ENCODE data around the gene ROPN1L. TPM values are rescaled to one million over a fixed set of nuclear protein-coding genes. Genes with fewer than 3 reads are reported as not detected.

Gene ROPN1L
- total and polyA plus RNA-seq, 10 of the 15 experiments (the other 5 are each of a cell fraction or from before 2014, with no cell fraction given) = 0.07 to 0.38 (median 0.22) TPM; not detected in 6

DNA sequence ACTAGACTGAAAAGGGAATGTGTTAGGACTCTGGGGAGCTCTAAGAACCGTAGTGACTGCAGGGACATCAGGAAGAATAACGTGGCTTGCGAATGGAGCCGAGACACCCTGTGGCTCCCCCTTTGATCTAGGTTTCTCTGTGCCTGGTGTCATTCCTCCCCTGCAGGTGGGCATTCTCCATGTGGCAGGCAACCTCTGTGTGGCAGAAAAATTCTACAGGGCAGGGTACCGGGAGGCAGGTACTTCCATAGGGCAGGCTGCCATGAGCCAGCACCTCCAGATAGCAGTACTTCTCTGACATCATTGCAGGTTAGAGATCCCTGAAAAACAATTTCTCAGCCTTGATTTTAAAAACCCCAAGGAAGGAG, 43.1 kb downstream of the ROPN1L start:
- TF ChIP-seq, protein P1, sequence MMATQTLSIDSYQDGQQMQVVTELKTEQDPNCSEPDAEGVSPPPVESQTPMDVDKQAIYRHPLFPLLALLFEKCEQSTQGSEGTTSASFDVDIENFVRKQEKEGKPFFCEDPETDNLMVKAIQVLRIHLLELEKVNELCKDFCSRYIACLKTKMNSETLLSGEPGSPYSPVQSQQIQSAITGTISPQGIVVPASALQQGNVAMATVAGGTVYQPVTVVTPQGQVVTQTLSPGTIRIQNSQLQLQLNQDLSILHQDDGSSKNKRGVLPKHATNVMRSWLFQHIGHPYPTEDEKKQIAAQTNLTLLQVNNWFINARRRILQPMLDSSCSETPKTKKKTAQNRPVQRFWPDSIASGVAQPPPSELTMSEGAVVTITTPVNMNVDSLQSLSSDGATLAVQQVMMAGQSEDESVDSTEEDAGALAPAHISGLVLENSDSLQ (IDR thresholded peaks at IDR 0.05) = no peak
- no peak overlapping the region for H3K27ac ChIP-seq (ENCODE audit: control insufficient read depth, insufficient read depth)
- ATAC-seq (no peak), FAIRE-seq (no peak), DNase-seq (ENCODE audit: low read depth, low spot score) (no peak)
- H3K27me3 ChIP-seq (replicated peaks in 1 of 2; ENCODE audit: control insufficient read depth in 2 of 2, insufficient read depth in 2 of 2, low read length in 1 of 2) = no peaks in the 10 kb centered on the region
- ChIA-PET RAD21 (ENCODE audit: unreplicated experiment) (no interaction called here), POLR2A (no interaction called here), SMC1A (ENCODE audit: uncharacterized antibody, unreplicated experiment) (no interaction called here), CTCF (no interaction called here)
- no peaks in the 10 kb centered on the region for H3K79me2 ChIP-seq (ENCODE audit: control insufficient read depth, insufficient read depth, low read length)
- WGBS (ENCODE audit: insufficient coverage, insufficient replicate concordance, low lambda C conversion rate, missing lambda C conversion rate) = 50% methylated on average over 5 of the region's 5 CpGs
- H2AFZ ChIP-seq (ENCODE audit: control insufficient read depth, low read depth, low read length) = no peak overlapping the region
- no TSS peak for BruUV-seq (replicated peaks)
- peaks cover 6% of the 10 kb centered on the region for H3K4me1 ChIP-seq (ENCODE audit: control insufficient read depth, insufficient read depth, low read length)
- in situ Hi-C loops (cut with MboI) (no loop called here), intact Hi-C loops (cut with micrococcal nuclease; ENCODE audit: unreplicated experiment) (no loop called here)
- H3K9me3 ChIP-seq (replicated peaks; ENCODE audit: control insufficient read depth, insufficient read depth, low read length) = no peaks in the 10 kb centered on the region
- H3K4me2 ChIP-seq (ENCODE audit: control insufficient read depth, insufficient read depth) = no peak overlapping the region
- no peak overlapping the region for H3K9ac ChIP-seq (ENCODE audit: control insufficient read depth, insufficient read depth, low read length)
- H3K4me3 ChIP-seq = no peak overlapping the region
- H4K20me1 ChIP-seq (ENCODE audit: control insufficient read depth, insufficient read depth) = no peaks in the 10 kb centered on the region
- no peaks in the 10 kb centered on the region for H3K36me3 ChIP-seq (ENCODE audit: control insufficient read depth in 2 of 2, insufficient read depth in 2 of 2, low read length in 1 of 2)

DNA sequence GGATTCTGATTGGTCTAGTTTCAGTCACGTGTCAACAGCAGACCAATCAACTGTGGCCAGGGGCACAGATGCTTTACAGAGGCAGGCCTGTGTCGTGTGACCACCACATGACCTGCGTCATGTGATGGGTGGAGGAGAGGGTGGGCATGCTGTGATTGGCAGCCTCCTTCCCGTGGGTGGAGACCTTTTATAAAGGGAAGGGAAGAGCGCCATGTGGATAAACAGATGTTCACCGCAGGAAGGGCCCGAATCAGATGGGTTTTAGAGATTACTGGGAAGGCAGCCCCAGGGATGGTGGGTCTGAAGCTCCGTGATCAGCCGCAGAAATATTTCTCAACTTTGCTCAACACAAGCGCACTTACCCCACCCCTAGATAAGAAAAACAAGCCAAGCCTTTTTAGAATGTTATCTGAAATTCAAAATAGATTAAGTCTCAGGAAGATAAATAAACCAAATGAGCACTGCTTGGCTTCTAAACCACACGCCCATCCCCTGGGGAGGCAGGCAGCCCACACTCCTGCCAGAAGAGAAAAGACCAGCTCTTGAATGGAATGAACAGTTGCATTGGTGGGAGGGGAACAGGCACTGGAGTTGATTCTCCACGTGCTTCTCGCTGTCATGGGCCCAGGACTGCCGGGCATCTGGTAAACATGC, 43.6 kb downstream of the ROPN1L start:
- CTCF ChIA-PET = no interaction called here
- H3K36me3 ChIP-seq (ENCODE audit: control insufficient read depth in 2 of 2, insufficient read depth in 2 of 2, low read length in 1 of 2) = no peaks in the 10 kb centered on the region
- no peak overlapping the region for H3K4me3 ChIP-seq
- SMC1A ChIA-PET (ENCODE audit: uncharacterized antibody, unreplicated experiment) = interaction anchor here (0.6 to 0.7 kb wide), 2 partner anchors 10 to 16 kb away, joined by 3 read pairs; no protein-coding TSS in a partner anchor
- in situ Hi-C loops (cut with MboI) = no loop called here
- no TSS peak for BruUV-seq (replicated peaks)
- TF ChIP-seq, protein P2, sequence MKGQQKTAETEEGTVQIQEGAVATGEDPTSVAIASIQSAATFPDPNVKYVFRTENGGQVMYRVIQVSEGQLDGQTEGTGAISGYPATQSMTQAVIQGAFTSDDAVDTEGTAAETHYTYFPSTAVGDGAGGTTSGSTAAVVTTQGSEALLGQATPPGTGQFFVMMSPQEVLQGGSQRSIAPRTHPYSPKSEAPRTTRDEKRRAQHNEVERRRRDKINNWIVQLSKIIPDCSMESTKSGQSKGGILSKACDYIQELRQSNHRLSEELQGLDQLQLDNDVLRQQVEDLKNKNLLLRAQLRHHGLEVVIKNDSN (IDR thresholded peaks at IDR 0.05; ENCODE audit: borderline replicate concordance, extremely low read length, insufficient read depth, low read depth, low read length) = peak; percentile 65
- TF ChIP-seq RAD51 (IDR thresholded peaks at IDR 0.05) = peak; percentile 38; the same call in 1 of the 2 replicates
- TF ChIP-seq, protein P3, sequence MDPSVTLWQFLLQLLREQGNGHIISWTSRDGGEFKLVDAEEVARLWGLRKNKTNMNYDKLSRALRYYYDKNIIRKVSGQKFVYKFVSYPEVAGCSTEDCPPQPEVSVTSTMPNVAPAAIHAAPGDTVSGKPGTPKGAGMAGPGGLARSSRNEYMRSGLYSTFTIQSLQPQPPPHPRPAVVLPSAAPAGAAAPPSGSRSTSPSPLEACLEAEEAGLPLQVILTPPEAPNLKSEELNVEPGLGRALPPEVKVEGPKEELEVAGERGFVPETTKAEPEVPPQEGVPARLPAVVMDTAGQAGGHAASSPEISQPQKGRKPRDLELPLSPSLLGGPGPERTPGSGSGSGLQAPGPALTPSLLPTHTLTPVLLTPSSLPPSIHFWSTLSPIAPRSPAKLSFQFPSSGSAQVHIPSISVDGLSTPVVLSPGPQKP (IDR thresholded peaks at IDR 0.05; ENCODE audit: low read depth, low read length) = no peak
- TF ChIP-seq, protein P4, sequence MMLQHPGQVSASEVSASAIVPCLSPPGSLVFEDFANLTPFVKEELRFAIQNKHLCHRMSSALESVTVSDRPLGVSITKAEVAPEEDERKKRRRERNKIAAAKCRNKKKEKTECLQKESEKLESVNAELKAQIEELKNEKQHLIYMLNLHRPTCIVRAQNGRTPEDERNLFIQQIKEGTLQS (IDR thresholded peaks at IDR 0.05; ENCODE audit: borderline replicate concordance, extremely low read depth, low read depth, low read length) = peak; percentile 51; the same call in 1 of the 2 replicates
- H4K20me1 ChIP-seq (ENCODE audit: control insufficient read depth, insufficient read depth) = no peaks in the 10 kb centered on the region
- FAIRE-seq = no peak
- 81% methylated on average over 14 of the region's 14 CpGs for WGBS (ENCODE audit: insufficient coverage, insufficient replicate concordance, low lambda C conversion rate, missing lambda C conversion rate)
- no peak for ATAC-seq
- H3K27ac ChIP-seq (ENCODE audit: control insufficient read depth, insufficient read depth) = no peak overlapping the region
- no peak overlapping the region for H3K9ac ChIP-seq (ENCODE audit: control insufficient read depth, insufficient read depth, low read length)
- H3K79me2 ChIP-seq (ENCODE audit: control insufficient read depth, insufficient read depth, low read length) = no peaks in the 10 kb centered on the region
- DNase-seq (ENCODE audit: low read depth, low spot score) = no peak
- POLR2A ChIA-PET = no interaction called here
- intact Hi-C loops (cut with micrococcal nuclease; ENCODE audit: unreplicated experiment) = no loop called here
- no peaks in the 10 kb centered on the region for H3K9me3 ChIP-seq (replicated peaks; ENCODE audit: control insufficient read depth, insufficient read depth, low read length)
- peaks cover 10% of the 10 kb centered on the region for H3K4me1 ChIP-seq (ENCODE audit: control insufficient read depth, insufficient read depth, low read length)
- RAD21 ChIA-PET (ENCODE audit: unreplicated experiment) = no interaction called here
- H2AFZ ChIP-seq (ENCODE audit: control insufficient read depth, low read depth, low read length) = no peak overlapping the region
- H3K27me3 ChIP-seq (replicated peaks in 1 of 2; ENCODE audit: control insufficient read depth in 2 of 2, insufficient read depth in 2 of 2, low read length in 1 of 2) = no peaks in the 10 kb centered on the region
- H3K4me2 ChIP-seq (ENCODE audit: control insufficient read depth, insufficient read depth) = no peak overlapping the region

All from GM12878 (cell line).